Esophagus squamous epithelium (tissue), 4 donors: Measurements from ENCODE around the gene FAM124A.

Source experiments
- POLR2A ChIP-seq, 4 donors: fragments of 450-650 bp; IDR thresholded peaks; one replicate each; pipeline ENCODE4 v1.6.1; 2017; ENCODE audit warnings: antibody characterized with exemption in 4 of 4, mild to moderate bottlenecking in 4 of 4, moderate library complexity in 3 of 4
- TF ChIP-seq, protein P1 (sequence below), 6 experiments: fragments of 450-650 bp in 4 of 6; fragments of 200-600 bp in 2 of 6; sonication (generic) in 2 of 6; IDR thresholded peaks; one replicate each; pipeline ENCODE4 v1.5.1; 2016 to 2019; ENCODE audit warnings: antibody characterized with exemption in 6 of 6, mild to moderate bottlenecking in 4 of 6, moderate library complexity in 4 of 6

- TF ChIP-seq, protein P1, sequence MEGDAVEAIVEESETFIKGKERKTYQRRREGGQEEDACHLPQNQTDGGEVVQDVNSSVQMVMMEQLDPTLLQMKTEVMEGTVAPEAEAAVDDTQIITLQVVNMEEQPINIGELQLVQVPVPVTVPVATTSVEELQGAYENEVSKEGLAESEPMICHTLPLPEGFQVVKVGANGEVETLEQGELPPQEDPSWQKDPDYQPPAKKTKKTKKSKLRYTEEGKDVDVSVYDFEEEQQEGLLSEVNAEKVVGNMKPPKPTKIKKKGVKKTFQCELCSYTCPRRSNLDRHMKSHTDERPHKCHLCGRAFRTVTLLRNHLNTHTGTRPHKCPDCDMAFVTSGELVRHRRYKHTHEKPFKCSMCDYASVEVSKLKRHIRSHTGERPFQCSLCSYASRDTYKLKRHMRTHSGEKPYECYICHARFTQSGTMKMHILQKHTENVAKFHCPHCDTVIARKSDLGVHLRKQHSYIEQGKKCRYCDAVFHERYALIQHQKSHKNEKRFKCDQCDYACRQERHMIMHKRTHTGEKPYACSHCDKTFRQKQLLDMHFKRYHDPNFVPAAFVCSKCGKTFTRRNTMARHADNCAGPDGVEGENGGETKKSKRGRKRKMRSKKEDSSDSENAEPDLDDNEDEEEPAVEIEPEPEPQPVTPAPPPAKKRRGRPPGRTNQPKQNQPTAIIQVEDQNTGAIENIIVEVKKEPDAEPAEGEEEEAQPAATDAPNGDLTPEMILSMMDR (IDR thresholded peaks at IDR 0.05) = no peak
- no peak for TF ChIP-seq POLR2A (IDR thresholded peaks at IDR 0.05)
Observed at GRCh38 chr13:51292000-51292565, 69.9 kb downstream of the FAM124A start.
